ENCODE data around the gene CPT2. TPM values are rescaled to one million over a fixed set of nuclear protein-coding genes. Genes with fewer than 3 reads are reported as not detected.

Gene CPT2
- total and polyA plus RNA-seq, 2 experiments from 2014 or later = 15.2 to 16.2 TPM

DNA sequence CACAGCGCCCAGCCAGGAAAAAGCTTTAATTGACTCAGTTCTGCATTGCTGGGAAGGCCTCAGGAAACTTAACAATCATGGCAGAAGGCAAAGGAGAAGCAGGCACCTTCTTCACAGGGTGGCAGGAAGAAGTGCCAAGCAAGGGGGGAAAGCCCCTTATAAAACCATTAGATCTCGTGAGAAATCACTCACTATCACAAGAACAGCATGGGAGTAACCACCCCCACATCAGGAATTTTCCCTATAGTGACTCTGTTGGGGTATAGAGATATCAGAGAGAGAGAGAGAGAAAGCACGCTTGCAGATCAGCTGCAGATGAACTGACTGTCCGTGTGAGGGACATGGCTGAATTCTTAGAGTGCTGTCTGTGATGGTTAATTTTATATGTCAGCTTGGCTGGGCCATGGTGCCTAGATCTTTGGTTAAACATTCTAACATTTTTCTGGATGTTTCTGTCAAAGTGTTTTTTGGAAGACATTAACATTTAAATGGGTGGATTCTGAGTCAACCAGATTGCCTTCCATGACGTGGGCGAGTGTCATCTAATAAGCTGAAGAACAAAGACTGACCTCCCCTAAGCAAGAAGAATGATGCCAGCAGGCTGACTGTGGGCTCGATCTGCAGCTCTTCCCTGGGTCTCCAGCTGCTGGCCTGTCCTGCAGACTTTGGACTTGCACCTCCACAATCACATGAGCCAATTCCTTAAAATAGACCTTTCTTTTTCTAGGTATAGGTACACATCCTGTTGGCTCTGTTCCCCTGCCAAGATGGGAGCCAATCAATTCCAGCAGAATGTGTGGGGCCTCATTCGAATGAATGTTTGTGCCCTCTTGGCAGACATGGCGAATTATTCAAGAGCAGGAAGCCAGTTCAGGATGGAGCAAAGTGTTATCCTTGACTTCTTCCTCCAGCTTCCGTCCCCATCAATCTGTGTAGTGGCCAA lies 21.4 kb upstream of the CPT2 start:
- Histone ChIP-seq H2AFZ (peak overlapping the region; percentile 18), H3K4me2 (ENCODE audit: unreplicated experiment) (peak overlapping the region; percentile 42), H3K9me3 (ENCODE audit: low read depth) (no peaks in the 10 kb centered on the region), H3K27me3 (replicated peaks; ENCODE audit: insufficient read depth) (no peaks in the 10 kb centered on the region), H3F3A (ENCODE audit: insufficient read depth) (peaks cover 24% of the 10 kb centered on the region), H3K27ac (peak overlapping the region; percentile 37), H4K20me1 (ENCODE audit: insufficient read depth) (no peaks in the 10 kb centered on the region), H3K79me2 (ENCODE audit: insufficient read depth) (no peaks in the 10 kb centered on the region), H3K9ac (no peak overlapping the region), H3K4me3 (no peak overlapping the region), H3K36me3 (ENCODE audit: low read depth) (no peaks in the 10 kb centered on the region), H3K9me2 (ENCODE audit: insufficient read depth) (no peaks in the 10 kb centered on the region), H3K4me1 (ENCODE audit: insufficient read depth) (peaks cover 41% of the 10 kb centered on the region)
- no peak for TF ChIP-seq EZH2 (IDR thresholded peaks at IDR 0.05; ENCODE audit: insufficient read depth, poor library complexity, severe bottlenecking)
- TF ChIP-seq EZH2phosphoT487 (IDR thresholded peaks at IDR 0.05; ENCODE audit: insufficient read depth, low read depth) = no peak
- WGBS, 2 experiments (ENCODE audit: low coverage in 1 of 2, low lambda C conversion rate in 2 of 2, missing lambda C conversion rate in 2 of 2) = 56 to 60% methylated on average over 10 of the region's 10 CpGs
- in situ Hi-C loops (cut with MboI) = loop anchor here (25.0 kb wide), 1 partner anchor 463 kb away; no protein-coding TSS in a partner anchor
- DNase-seq = peak; percentile 92

DNA sequence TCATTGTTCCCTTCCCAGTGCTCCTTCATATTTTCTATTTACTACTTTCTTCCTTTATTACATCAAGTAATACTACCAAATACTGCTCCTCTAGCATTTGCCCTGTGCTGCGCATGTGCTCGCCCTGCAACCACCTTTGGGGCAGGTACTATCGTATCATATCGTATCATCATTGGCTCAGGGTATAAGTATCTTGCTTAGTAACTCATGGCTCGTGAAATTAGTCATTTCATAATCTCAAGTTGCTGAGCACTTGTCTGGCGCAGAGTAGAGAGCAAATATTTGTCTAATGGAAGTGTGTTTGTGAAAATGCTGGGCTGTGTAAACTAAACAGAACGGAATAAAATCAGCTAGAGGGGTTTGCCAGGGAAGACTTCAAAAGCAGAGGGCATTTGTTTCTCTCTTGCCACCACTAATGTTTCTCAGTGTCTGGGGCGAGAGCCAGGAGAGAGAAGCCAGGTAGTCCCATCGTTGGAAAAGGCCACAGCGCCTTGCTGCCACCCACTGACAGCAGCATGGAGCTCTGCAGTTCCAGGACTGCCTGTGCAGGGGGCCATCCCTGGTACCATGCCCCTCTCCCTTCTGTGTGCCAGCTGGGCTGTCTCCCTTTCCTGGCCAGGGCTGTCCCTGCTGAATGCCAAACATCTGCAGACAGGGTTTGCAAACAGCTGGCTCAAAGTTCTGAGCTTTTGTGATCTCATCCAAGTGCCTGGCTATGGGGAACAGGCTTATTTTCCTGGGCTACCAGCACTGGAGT lies 20.0 kb upstream of the CPT2 start:
- no peaks in the 10 kb centered on the region for H3K9me3 ChIP-seq (ENCODE audit: low read depth)
- 16 to 20% methylated on average over 9 to 10 of the region's 10 CpGs for WGBS, 2 experiments (ENCODE audit: low coverage in 1 of 2, low lambda C conversion rate in 2 of 2, missing lambda C conversion rate in 2 of 2)
- peak overlapping the region; percentile 27; the same call in 1 of the 2 replicates for H3K27ac ChIP-seq
- peak overlapping the region; percentile 16 for H3K9ac ChIP-seq
- DNase-seq = peak; percentile 73
- no peaks in the 10 kb centered on the region for H3K27me3 ChIP-seq (replicated peaks; ENCODE audit: insufficient read depth)
- in situ Hi-C loops (cut with MboI) = loop anchor here (25.0 kb wide), 1 partner anchor 464 kb away; no protein-coding TSS in a partner anchor
- peaks cover 24% of the 10 kb centered on the region for H3F3A ChIP-seq (ENCODE audit: insufficient read depth)
- H2AFZ ChIP-seq = peak overlapping the region; percentile 16; the same call in 1 of the 2 replicates
- no peak for TF ChIP-seq EZH2 (IDR thresholded peaks at IDR 0.05; ENCODE audit: insufficient read depth, poor library complexity, severe bottlenecking)
- TF ChIP-seq EZH2phosphoT487 (IDR thresholded peaks at IDR 0.05; ENCODE audit: insufficient read depth, low read depth) = no peak
- H3K4me2 ChIP-seq (ENCODE audit: unreplicated experiment) = peak overlapping the region; percentile 39
- no peaks in the 10 kb centered on the region for H3K36me3 ChIP-seq (ENCODE audit: low read depth)
- peaks cover 44% of the 10 kb centered on the region for H3K4me1 ChIP-seq (ENCODE audit: insufficient read depth)
- H3K4me3 ChIP-seq = no peak overlapping the region
- H3K9me2 ChIP-seq (ENCODE audit: insufficient read depth) = no peaks in the 10 kb centered on the region
- H4K20me1 ChIP-seq (ENCODE audit: insufficient read depth) = no peaks in the 10 kb centered on the region
- H3K79me2 ChIP-seq (ENCODE audit: insufficient read depth) = no peaks in the 10 kb centered on the region

DNA sequence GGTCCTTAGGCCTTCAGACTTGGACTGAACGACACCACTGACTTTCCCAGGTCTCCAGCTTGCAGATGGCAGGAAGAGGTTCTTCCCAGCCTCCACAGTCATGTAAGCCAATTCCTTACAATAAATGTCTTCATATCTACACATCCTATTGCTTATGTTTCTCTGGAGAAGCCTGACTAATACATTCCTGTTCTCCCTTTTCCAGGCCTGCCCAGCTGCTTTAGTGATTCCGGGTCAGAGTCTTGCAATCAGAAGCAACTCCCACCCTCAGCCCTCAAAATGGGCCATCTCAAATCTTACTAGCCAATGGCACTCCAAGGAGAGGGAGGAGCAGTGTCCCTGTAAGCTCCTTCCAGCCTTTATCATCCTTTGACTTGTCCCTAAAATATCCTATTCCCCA lies 16.4 kb upstream of the CPT2 start:
- peaks cover 36% of the 10 kb centered on the region for H3F3A ChIP-seq (ENCODE audit: insufficient read depth)
- H3K4me3 ChIP-seq = no peak overlapping the region
- no peaks in the 10 kb centered on the region for H3K9me2 ChIP-seq (ENCODE audit: insufficient read depth)
- DNase-seq = peak; percentile 53
- H3K9ac ChIP-seq = no peak overlapping the region
- no peak overlapping the region for H3K4me2 ChIP-seq (ENCODE audit: unreplicated experiment)
- H3K79me2 ChIP-seq (ENCODE audit: insufficient read depth) = no peaks in the 10 kb centered on the region
- in situ Hi-C loops (cut with MboI) = loop anchor here (10.0 to 25.0 kb wide), 2 partner anchors 365 to 468 kb away; no protein-coding TSS in a partner anchor
- no peaks in the 10 kb centered on the region for H4K20me1 ChIP-seq (ENCODE audit: insufficient read depth)
- H3K27ac ChIP-seq = peak overlapping the region; percentile 16
- 88 to 94% methylated on average over 2 of the region's 2 CpGs for WGBS, 2 experiments (ENCODE audit: low coverage in 1 of 2, low lambda C conversion rate in 2 of 2, missing lambda C conversion rate in 2 of 2)
- peaks cover 54% of the 10 kb centered on the region for H3K4me1 ChIP-seq (ENCODE audit: insufficient read depth)
- H3K36me3 ChIP-seq (ENCODE audit: low read depth) = no peaks in the 10 kb centered on the region
- H2AFZ ChIP-seq = no peak overlapping the region
- no peaks in the 10 kb centered on the region for H3K9me3 ChIP-seq (ENCODE audit: low read depth)
- no peak for TF ChIP-seq EZH2phosphoT487 (IDR thresholded peaks at IDR 0.05; ENCODE audit: insufficient read depth, low read depth)
- TF ChIP-seq EZH2 (IDR thresholded peaks at IDR 0.05; ENCODE audit: insufficient read depth, poor library complexity, severe bottlenecking) = no peak
- H3K27me3 ChIP-seq (replicated peaks; ENCODE audit: insufficient read depth) = no peaks in the 10 kb centered on the region

DNA sequence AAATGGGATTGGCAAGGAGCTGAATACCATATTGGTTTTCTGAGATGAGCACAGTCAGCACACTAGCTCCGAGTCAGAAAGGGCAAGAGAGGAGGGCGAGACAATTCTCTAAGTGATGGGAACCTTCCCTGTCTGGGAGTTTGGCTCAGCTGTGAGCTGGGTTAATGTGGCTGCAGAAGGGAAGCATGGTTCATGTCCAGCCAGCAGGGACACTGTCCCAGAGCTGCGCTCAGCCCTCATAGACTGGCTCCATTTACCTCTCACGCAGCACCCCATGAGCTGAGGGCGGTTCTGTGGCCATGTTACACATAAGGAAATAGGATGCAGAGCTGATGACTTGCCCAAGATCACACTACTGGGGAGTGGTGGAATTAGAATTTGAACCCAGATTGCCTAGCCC lies 15.7 kb upstream of the CPT2 start:
- 95 to 96% methylated on average over 5 of the region's 5 CpGs for WGBS, 2 experiments (ENCODE audit: low coverage in 1 of 2, low lambda C conversion rate in 2 of 2, missing lambda C conversion rate in 2 of 2)
- no peak overlapping the region for H3K27ac ChIP-seq
- no peaks in the 10 kb centered on the region for H4K20me1 ChIP-seq (ENCODE audit: insufficient read depth)
- TF ChIP-seq EZH2 (IDR thresholded peaks at IDR 0.05; ENCODE audit: insufficient read depth, poor library complexity, severe bottlenecking) (no peak), EZH2phosphoT487 (IDR thresholded peaks at IDR 0.05; ENCODE audit: insufficient read depth, low read depth) (no peak)
- no peak for DNase-seq
- H3K27me3 ChIP-seq (replicated peaks; ENCODE audit: insufficient read depth) = no peaks in the 10 kb centered on the region
- in situ Hi-C loops (cut with MboI) = loop anchor here (10.0 to 25.0 kb wide), 2 partner anchors 366 to 469 kb away; no protein-coding TSS in a partner anchor
- no peak overlapping the region for H2AFZ ChIP-seq
- no peak overlapping the region for H3K4me2 ChIP-seq (ENCODE audit: unreplicated experiment)
- H3K79me2 ChIP-seq (ENCODE audit: insufficient read depth) = no peaks in the 10 kb centered on the region
- no peaks in the 10 kb centered on the region for H3K36me3 ChIP-seq (ENCODE audit: low read depth)
- H3K9me3 ChIP-seq (ENCODE audit: low read depth) = no peaks in the 10 kb centered on the region
- H3K9me2 ChIP-seq (ENCODE audit: insufficient read depth) = no peaks in the 10 kb centered on the region
- no peak overlapping the region for H3K9ac ChIP-seq
- H3K4me1 ChIP-seq (ENCODE audit: insufficient read depth) = peaks cover 46% of the 10 kb centered on the region
- no peak overlapping the region for H3K4me3 ChIP-seq
- H3F3A ChIP-seq (ENCODE audit: insufficient read depth) = peaks cover 31% of the 10 kb centered on the region

Measured in GM23248 (cell line).